ENCODE data around the gene GRID2.

DNA sequence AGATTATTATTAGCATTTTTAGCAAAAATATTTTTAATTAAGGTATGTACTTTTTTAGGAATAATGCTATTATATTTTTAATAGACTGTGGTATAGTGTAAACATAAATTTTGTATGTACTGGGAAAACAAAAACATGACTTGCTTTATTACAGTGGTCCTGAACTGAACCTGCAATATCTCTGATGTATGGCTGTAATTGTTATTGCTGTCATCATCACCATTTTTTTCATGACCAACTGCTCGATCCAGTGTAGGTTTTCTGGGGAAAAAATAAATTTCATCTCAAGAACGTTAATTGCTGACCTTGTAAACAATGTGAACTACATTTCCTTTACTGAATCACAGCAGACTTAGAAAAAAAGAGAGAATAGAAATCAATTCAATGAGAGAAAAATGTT lies 1441.2 kb downstream of the GRID2 start:
- TF ChIP-seq, protein P1, sequence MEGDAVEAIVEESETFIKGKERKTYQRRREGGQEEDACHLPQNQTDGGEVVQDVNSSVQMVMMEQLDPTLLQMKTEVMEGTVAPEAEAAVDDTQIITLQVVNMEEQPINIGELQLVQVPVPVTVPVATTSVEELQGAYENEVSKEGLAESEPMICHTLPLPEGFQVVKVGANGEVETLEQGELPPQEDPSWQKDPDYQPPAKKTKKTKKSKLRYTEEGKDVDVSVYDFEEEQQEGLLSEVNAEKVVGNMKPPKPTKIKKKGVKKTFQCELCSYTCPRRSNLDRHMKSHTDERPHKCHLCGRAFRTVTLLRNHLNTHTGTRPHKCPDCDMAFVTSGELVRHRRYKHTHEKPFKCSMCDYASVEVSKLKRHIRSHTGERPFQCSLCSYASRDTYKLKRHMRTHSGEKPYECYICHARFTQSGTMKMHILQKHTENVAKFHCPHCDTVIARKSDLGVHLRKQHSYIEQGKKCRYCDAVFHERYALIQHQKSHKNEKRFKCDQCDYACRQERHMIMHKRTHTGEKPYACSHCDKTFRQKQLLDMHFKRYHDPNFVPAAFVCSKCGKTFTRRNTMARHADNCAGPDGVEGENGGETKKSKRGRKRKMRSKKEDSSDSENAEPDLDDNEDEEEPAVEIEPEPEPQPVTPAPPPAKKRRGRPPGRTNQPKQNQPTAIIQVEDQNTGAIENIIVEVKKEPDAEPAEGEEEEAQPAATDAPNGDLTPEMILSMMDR (IDR thresholded peaks at IDR 0.05; ENCODE audit: low read length), result no peak
- TF ChIP-seq EZH2phosphoT487 (IDR thresholded peaks at IDR 0.05; ENCODE audit: low read length), result no peak

Measured in MM.1S (cell line).